Sigmoid colon (tissue), 7 donors: ENCODE measurements around the gene WFDC8. TPM values are rescaled to one million over a fixed set of nuclear protein-coding genes. Genes with fewer than 3 reads are reported as not detected.

Experiments used
- DNase-seq: peaks from one replicate; pipeline ENCODE4 v3.0.0-alpha.2; 2019
- H3K27ac ChIP-seq, 4 donors: fragments of 200-600 bp; sonication (generic); one replicate each; pipeline ENCODE4 v1.5.1; 2016 to 2019; ENCODE audit warnings: mild to moderate bottlenecking in 1 of 4
- H3K27me3 ChIP-seq, 3 donors: fragments of 200-600 bp; sonication (generic); one replicate each; pipeline ENCODE4 v1.5.1; 2019; ENCODE audit warnings: mild to moderate bottlenecking in 1 of 3
- H3K36me3 ChIP-seq, 4 donors: fragments of 200-600 bp; sonication (generic); one replicate each; pipeline ENCODE4 v1.5.1; 2016 to 2019
- H3K4me1 ChIP-seq, 4 donors: fragments of 200-600 bp; sonication (generic); one replicate each; pipeline ENCODE4 v1.5.1; 2017 to 2019
- H3K4me3 ChIP-seq, 4 donors: fragments of 200-600 bp; sonication (generic); one replicate each; pipeline ENCODE4 v1.5.1; 2017 to 2019; ENCODE audit warnings: mild to moderate bottlenecking in 2 of 4, moderate library complexity in 1 of 4
- H3K9me3 ChIP-seq, 4 donors: fragments of 200-600 bp in 3 of 4; sonication (generic) in 3 of 4; one replicate each; pipeline versions ENCODE4 v1.5.1 to v1.6.1; 2013 to 2019
- CTCF ChIP-seq, 4 experiments: fragments of 450-650 bp in 3 of 4; fragments of 200-600 bp in 1 of 4; IDR thresholded peaks; one replicate each; pipeline ENCODE4 v1.5.1; 2016 to 2019; ENCODE audit warnings: antibody characterized with exemption in 4 of 4, mild to moderate bottlenecking in 3 of 4, moderate library complexity in 2 of 4
- EP300 ChIP-seq, 4 donors: sonication (generic); formaldehyde crosslinking; IDR thresholded peaks; one replicate each; pipeline ENCODE4 v1.6.1; 2017; ENCODE audit warnings: antibody characterized with exemption in 4 of 4
- POLR2A ChIP-seq, 2 donors: fragments of 450-650 bp; IDR thresholded peaks; one replicate each; pipeline ENCODE4 v1.6.1; 2016; ENCODE audit warnings: antibody characterized with exemption in 2 of 2, mild to moderate bottlenecking in 2 of 2, moderate library complexity in 2 of 2
- POLR2AphosphoS5 ChIP-seq, 4 donors: sonication (generic); formaldehyde crosslinking; IDR thresholded peaks; one replicate each; pipeline ENCODE4 v1.6.1; 2017; ENCODE audit warnings: antibody characterized with exemption in 4 of 4
- WGBS, 2 donors: extraction: QIAGEN DNeasy Blood & Tissue Kit; methylation state at CpG; one replicate each; pipeline ENCODE4 v1.1.7; 2013; 5-methylcytosine and 5-hydroxymethylcytosine counted together
- intact Hi-C: fragments of 100-400 bp; cut with DNase I; formaldehyde crosslinking; loops from one replicate; pipeline ENCODE4 v1.15.1; 2023
- polyA plus RNA-seq, 3 donors: library from polyadenylated mRNA; stranded (reverse); fragments of 200-250 nt; gene quantifications; one replicate each; pipeline ENCODE4 v1.2.3, GENCODE V29; 2013
- total RNA-seq, 4 donors: library from RNA; depleted of rRNA; stranded (reverse); fragments of >200 nt; gene quantifications; one replicate each; pipeline ENCODE4 v1.1.0, GENCODE V29; 2016
- donor health status: healthy with polysubstance abuse.
- donor health status: Bipolar disorder and iron deficiency.
- donor health status: healthy.

Gene WFDC8
- total and polyA plus RNA-seq, 7 donors = not detected

- peak in 2 of 4 experiments; percentile 22 to 27 for TF ChIP-seq CTCF (IDR thresholded peaks at IDR 0.05)
- TF ChIP-seq POLR2A (IDR thresholded peaks at IDR 0.05) = no peak
- no peak overlapping the region for H3K27ac ChIP-seq
- no peaks in the 10 kb centered on the region for H3K36me3 ChIP-seq
- H3K4me1 ChIP-seq = no peaks in the 10 kb centered on the region
- 23 to 24% methylated on average over 5 of the region's 5 CpGs for WGBS, 2 donors
- no peak for DNase-seq
- intact Hi-C loops = loop anchor here (1.0 kb wide), 1 partner anchor 225 kb away; no protein-coding TSS in a partner anchor
- H3K27me3 ChIP-seq = no peaks in the 10 kb centered on the region
- H3K9me3 ChIP-seq = no peaks in the 10 kb centered on the region
- H3K4me3 ChIP-seq = no peak overlapping the region
Measured at GRCh38 chr20:45545754-45546453, 33.2 kb downstream of the WFDC8 start.

GRCh38 chr20:45545351-45545750 is 33.7 kb downstream of the WFDC8 start:
- Histone ChIP-seq H3K27me3 (no peaks in the 10 kb centered on the region), H3K9me3 (no peaks in the 10 kb centered on the region), H3K4me3 (no peak overlapping the region), H3K36me3 (no peaks in the 10 kb centered on the region), H3K4me1 (no peaks in the 10 kb centered on the region), H3K27ac (no peak overlapping the region)
- intact Hi-C loops = no loop called here
- 78 to 85% methylated on average over 3 of the region's 3 CpGs for WGBS, 2 donors
- no peak for TF ChIP-seq POLR2AphosphoS5 (IDR thresholded peaks at IDR 0.05)
- TF ChIP-seq EP300 (IDR thresholded peaks at IDR 0.05) = no peak
- TF ChIP-seq CTCF (IDR thresholded peaks at IDR 0.05) = no peak
- no peak for TF ChIP-seq POLR2A (IDR thresholded peaks at IDR 0.05)
- DNase-seq = no peak

- intact Hi-C loops = no loop called here
- no peaks in the 10 kb centered on the region for H3K36me3 ChIP-seq
- H3K4me3 ChIP-seq = no peak within 1 kb of the TSS
- no peaks in the 10 kb centered on the region for H3K27me3 ChIP-seq
- H3K27ac ChIP-seq = no peak within 1 kb of the TSS
- DNase-seq = no peak
- H3K4me1 ChIP-seq = no peaks in the 10 kb centered on the region
- H3K9me3 ChIP-seq = no peaks in the 10 kb centered on the region
- TF ChIP-seq EP300 (IDR thresholded peaks at IDR 0.05) = no peak
- WGBS, 2 donors = 66 to 85% methylated on average over 2 of the region's 2 CpGs
Measured at GRCh38 chr20:45539382-45539781, 39.7 kb downstream of the WFDC8 start, which contains the start of gene WFDC6. Gene WFDC6, minus strand, starts transcription at chr20:45539482. Its CDS starts 75 bp downstream, at chr20:45539407.

GRCh38 chr20:45538209-45538799 is 40.8 kb downstream of the WFDC8 start:
- no peak overlapping the region for H3K27ac ChIP-seq
- no peak overlapping the region for H3K4me3 ChIP-seq
- H3K27me3 ChIP-seq = no peaks in the 10 kb centered on the region
- 75 to 92% methylated on average over 7 of the region's 7 CpGs for WGBS, 2 donors
- no peak for TF ChIP-seq CTCF (IDR thresholded peaks at IDR 0.05)
- intact Hi-C loops = no loop called here
- H3K36me3 ChIP-seq = no peaks in the 10 kb centered on the region
- H3K9me3 ChIP-seq = no peaks in the 10 kb centered on the region
- DNase-seq = no peak
- no peaks in the 10 kb centered on the region for H3K4me1 ChIP-seq

GRCh38 chr20:45527294-45527693 is 51.8 kb downstream of the WFDC8 start:
- H3K27ac ChIP-seq = no peak overlapping the region
- no peaks in the 10 kb centered on the region for H3K4me1 ChIP-seq
- intact Hi-C loops = no loop called here
- TF ChIP-seq POLR2AphosphoS5 (IDR thresholded peaks at IDR 0.05) = no peak
- no peak for TF ChIP-seq EP300 (IDR thresholded peaks at IDR 0.05)
- no peak for TF ChIP-seq POLR2A (IDR thresholded peaks at IDR 0.05)
- H3K36me3 ChIP-seq = no peaks in the 10 kb centered on the region
- 77 to 79% methylated on average over 4 of the region's 4 CpGs for WGBS, 2 donors
- no peak for DNase-seq
- H3K4me3 ChIP-seq = no peak overlapping the region
- no peaks in the 10 kb centered on the region for H3K9me3 ChIP-seq
- no peaks in the 10 kb centered on the region for H3K27me3 ChIP-seq
